ENCODE data around the gene MYO10.
A peak's percentile ranks its signal among the peaks of the same experiment; 100 is the strongest.

The MYO10 gene

DNA sequence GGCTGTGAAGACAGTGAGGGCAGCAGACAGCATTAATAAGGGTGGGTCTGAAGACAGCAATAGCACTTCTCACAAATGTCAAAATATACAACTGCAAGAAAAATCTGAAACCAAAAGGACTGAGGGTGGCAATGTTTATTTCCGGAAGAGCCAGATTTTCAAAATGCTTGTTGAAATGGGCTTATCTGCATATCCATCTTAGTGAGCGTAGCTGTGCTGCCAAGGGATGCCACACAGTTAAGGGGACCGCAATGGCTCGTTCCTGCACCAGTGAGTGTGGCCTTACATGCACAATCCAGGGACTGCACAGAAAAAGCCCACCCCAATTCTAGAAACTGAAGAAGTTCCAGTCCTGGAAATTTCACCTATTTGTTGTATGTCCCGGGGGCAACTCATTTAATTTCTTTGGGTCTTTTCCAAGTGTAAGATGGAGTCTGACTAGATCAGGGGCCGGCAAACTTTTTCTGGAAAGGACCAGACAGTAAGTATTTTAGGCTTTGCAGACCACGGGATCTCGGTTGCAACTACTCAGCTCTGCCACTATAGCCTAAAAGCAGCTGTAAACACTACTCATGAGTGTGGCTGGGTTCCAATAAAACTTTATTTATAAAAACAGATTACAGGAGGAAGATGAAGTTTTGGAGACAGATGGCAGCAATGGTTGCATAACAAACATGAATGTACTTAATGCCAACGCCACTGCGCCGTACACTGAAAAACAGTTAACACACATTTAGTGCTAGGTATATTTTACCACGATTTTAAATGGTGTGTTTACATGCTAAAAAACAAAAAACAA is 154.1 kb downstream of the MYO10 start:
- no peak overlapping the region for H3K4me3 ChIP-seq (replicated peaks; ENCODE audit: low read depth, low read length)
- no peak for DNase-seq (ENCODE audit: extremely low read depth, insufficient read length)
- no peaks in the 10 kb centered on the region for H3K36me3 ChIP-seq (ENCODE audit: control insufficient read depth, insufficient read depth, low read length)
- TF ChIP-seq, protein P1, sequence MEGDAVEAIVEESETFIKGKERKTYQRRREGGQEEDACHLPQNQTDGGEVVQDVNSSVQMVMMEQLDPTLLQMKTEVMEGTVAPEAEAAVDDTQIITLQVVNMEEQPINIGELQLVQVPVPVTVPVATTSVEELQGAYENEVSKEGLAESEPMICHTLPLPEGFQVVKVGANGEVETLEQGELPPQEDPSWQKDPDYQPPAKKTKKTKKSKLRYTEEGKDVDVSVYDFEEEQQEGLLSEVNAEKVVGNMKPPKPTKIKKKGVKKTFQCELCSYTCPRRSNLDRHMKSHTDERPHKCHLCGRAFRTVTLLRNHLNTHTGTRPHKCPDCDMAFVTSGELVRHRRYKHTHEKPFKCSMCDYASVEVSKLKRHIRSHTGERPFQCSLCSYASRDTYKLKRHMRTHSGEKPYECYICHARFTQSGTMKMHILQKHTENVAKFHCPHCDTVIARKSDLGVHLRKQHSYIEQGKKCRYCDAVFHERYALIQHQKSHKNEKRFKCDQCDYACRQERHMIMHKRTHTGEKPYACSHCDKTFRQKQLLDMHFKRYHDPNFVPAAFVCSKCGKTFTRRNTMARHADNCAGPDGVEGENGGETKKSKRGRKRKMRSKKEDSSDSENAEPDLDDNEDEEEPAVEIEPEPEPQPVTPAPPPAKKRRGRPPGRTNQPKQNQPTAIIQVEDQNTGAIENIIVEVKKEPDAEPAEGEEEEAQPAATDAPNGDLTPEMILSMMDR (IDR thresholded peaks at IDR 0.05; ENCODE audit: insufficient read depth, low read length, poor library complexity, severe bottlenecking): no peak
- no peaks in the 10 kb centered on the region for H3K27me3 ChIP-seq (replicated peaks; ENCODE audit: control insufficient read depth, insufficient read depth, low read length)

- no peak for DNase-seq (ENCODE audit: extremely low read depth, insufficient read length)
- Histone ChIP-seq H3K4me3 (replicated peaks; ENCODE audit: low read depth, low read length) (no peak overlapping the region), H3K27me3 (replicated peaks; ENCODE audit: control insufficient read depth, insufficient read depth, low read length) (no peaks in the 10 kb centered on the region), H3K36me3 (ENCODE audit: control insufficient read depth, insufficient read depth, low read length) (no peaks in the 10 kb centered on the region)
- TF ChIP-seq, protein P1 (IDR thresholded peaks at IDR 0.05; ENCODE audit: insufficient read depth, low read length, poor library complexity, severe bottlenecking): no peak
These were observed 155.8 kb downstream of the MYO10 start for GRCh38 chr5:16780325-16780724.

GRCh38 chr5:16777432-16777831 is 158.7 kb downstream of the MYO10 start:
- TF ChIP-seq, protein P1 (IDR thresholded peaks at IDR 0.05; ENCODE audit: insufficient read depth, low read length, poor library complexity, severe bottlenecking): no peak
- no peak overlapping the region for H3K4me3 ChIP-seq (replicated peaks; ENCODE audit: low read depth, low read length)
- no peaks in the 10 kb centered on the region for H3K27me3 ChIP-seq (replicated peaks; ENCODE audit: control insufficient read depth, insufficient read depth, low read length)
- no peak for DNase-seq (ENCODE audit: extremely low read depth, insufficient read length)
- H3K36me3 ChIP-seq (ENCODE audit: control insufficient read depth, insufficient read depth, low read length): no peaks in the 10 kb centered on the region

DNA sequence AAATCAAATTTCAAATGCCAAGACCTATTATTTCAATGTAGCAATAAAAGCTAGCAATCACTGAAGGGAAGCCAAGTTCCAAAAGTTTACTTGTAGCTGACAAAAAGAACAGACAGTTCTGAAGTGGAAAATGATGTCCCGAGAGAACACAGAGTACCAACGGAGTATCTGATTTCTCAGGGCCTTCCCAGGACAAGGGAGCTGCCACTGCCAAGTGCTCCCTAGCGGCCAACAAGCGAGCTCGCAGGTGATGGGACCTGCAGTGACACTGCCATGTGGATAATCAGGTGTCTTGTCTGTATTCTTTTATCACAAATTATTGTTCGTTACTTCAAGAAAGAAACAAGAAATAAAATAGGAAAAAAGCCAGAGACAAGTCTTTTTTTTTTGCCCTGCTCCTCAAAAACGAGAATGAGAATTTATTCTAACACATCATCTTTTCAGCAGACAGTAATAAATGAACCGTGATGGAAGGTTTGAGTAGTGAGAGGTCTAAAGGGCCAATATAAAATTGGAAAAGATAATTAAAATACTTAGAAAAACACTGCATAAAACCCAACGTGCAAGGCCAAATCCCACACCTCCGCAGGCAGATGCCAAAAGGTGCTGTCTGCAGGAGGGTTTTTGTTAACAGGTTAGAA is 159.4 kb downstream of the MYO10 start:
- H3K4me3 ChIP-seq (replicated peaks; ENCODE audit: low read depth, low read length): no peak overlapping the region
- H3K27me3 ChIP-seq (replicated peaks; ENCODE audit: control insufficient read depth, insufficient read depth, low read length): no peaks in the 10 kb centered on the region
- TF ChIP-seq, protein P1 (IDR thresholded peaks at IDR 0.05; ENCODE audit: insufficient read depth, low read length, poor library complexity, severe bottlenecking): peak; percentile 44
- no peak for DNase-seq (ENCODE audit: extremely low read depth, insufficient read length)
- no peaks in the 10 kb centered on the region for H3K36me3 ChIP-seq (ENCODE audit: control insufficient read depth, insufficient read depth, low read length)

- H3K27me3 ChIP-seq (replicated peaks; ENCODE audit: control insufficient read depth, insufficient read depth, low read length): no peaks in the 10 kb centered on the region
- DNase-seq (ENCODE audit: extremely low read depth, insufficient read length): no peak
- H3K4me3 ChIP-seq (replicated peaks; ENCODE audit: low read depth, low read length): no peak overlapping the region
- TF ChIP-seq, protein P1 (IDR thresholded peaks at IDR 0.05; ENCODE audit: insufficient read depth, low read length, poor library complexity, severe bottlenecking): no peak
- no peaks in the 10 kb centered on the region for H3K36me3 ChIP-seq (ENCODE audit: control insufficient read depth, insufficient read depth, low read length)
These were observed 161.3 kb downstream of the MYO10 start for GRCh38 chr5:16774806-16775205.

Measured in GM06990 (cell line).